Measurements from ENCODE around the gene OR6B2.

The OR6B2 gene

DNA sequence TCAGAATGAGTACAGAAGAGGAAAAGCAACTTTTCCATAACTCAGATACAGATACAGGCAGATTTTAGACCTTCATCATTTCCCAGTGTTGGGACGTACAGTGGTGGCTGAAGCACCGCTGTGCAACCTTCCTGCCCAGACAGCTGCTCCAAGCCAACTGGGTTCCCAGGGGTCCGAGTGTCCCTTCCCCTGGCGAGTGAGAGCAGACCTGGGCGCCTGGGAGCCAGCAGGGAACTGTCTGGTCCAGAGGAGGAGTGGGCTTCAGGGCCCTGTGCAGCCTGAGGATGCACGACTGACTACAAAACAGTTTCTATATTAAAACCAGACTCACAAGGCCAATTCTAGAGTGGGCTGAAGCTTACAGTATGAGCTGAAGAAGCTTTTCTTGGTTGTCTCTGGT, 11.1 kb upstream of the OR6B2 start:
- H3K4me3 ChIP-seq (ENCODE audit: low read depth, low read length), result no peak overlapping the region
- TF ChIP-seq, protein P1, sequence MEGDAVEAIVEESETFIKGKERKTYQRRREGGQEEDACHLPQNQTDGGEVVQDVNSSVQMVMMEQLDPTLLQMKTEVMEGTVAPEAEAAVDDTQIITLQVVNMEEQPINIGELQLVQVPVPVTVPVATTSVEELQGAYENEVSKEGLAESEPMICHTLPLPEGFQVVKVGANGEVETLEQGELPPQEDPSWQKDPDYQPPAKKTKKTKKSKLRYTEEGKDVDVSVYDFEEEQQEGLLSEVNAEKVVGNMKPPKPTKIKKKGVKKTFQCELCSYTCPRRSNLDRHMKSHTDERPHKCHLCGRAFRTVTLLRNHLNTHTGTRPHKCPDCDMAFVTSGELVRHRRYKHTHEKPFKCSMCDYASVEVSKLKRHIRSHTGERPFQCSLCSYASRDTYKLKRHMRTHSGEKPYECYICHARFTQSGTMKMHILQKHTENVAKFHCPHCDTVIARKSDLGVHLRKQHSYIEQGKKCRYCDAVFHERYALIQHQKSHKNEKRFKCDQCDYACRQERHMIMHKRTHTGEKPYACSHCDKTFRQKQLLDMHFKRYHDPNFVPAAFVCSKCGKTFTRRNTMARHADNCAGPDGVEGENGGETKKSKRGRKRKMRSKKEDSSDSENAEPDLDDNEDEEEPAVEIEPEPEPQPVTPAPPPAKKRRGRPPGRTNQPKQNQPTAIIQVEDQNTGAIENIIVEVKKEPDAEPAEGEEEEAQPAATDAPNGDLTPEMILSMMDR (IDR thresholded peaks at IDR 0.05; ENCODE audit: low read depth, low read length), result no peak

DNA sequence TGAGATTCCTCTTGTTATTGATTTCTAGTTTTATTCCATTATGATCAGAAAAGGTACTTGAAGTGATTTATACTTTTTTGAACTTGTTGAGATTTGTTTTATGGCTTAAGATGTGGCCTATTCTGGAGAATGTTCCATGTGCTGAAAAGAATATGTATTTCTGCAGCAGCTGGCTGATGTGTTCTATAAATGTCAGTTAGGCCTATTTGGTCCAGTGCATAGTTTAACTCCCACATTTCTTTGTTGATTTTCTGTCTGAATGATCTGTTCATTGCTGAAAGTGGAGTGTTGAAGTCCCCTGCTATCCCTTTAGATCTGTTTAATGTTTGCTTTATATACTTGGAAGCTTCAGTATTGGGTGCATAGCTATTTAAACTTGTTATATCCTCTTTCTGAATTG, 7.1 kb upstream of the OR6B2 start:
- H3K4me3 ChIP-seq (ENCODE audit: low read depth, low read length), result no peak overlapping the region
- TF ChIP-seq, protein P1 (IDR thresholded peaks at IDR 0.05; ENCODE audit: low read depth, low read length), result no peak

DNA sequence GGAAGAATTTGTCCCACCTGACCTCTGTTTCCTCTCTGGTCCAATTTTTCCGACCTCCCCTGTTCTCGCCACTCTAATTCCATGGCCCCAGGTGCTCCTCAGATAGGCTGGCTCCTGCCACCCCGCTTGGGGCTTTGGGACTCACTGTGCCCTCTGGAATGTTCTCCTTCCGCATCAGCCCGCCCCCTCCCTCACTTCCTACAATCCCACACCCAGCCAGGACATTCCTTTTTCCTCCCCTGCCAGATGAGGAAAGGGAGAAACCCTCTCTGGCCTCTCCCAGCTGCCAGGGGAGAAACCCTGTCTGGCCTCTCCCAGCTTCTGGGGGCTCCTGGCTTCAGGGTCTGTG, 3.1 kb upstream of the OR6B2 start:
- TF ChIP-seq, protein P1 (IDR thresholded peaks at IDR 0.05; ENCODE audit: low read depth, low read length), result no peak
- H3K4me3 ChIP-seq (ENCODE audit: low read depth, low read length), result no peak overlapping the region

DNA sequence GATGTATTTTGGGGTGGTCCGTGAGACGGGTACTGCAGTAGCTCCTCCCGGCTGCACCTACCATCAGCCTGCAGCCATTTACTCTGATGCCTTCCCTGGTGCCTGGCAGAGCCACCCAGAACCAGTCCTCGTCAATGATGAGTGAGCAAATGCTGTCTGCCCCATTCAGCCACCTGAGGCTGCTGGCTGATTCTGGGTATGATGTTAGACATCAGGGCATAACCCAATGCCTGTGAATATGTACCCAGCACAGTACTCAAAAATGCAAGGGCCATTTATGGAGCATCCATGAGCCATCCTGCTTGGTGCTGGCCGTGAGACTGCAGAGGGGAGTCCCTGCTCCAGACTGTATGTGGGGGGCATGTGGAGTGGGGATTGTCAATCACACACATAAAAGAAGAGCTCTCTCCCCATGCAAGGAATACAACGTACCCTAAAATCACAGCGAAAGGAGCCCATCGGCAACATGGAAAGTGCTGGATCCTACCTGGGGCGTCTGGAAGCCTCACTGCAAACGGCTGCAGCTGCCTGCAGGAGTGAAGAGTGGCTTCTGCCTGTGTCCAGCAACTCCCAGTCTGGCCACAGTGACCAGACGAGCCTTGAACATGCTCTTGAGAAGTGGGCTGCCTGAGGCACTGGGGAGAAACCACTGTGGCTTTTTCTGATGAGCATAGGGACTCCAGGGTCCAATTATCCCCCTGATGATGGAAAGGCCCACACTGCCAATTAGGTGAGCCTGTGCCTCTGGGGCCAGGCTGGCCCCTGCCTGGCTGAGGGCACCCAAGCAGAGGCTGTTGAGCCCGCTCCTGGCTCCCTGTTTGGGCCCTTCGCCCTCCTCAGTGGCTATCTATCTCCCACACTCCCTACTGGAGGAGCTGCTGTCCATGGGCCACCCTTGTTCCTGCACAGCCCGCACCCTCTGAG, 2.4 kb upstream of the OR6B2 start:
- no peak overlapping the region for H3K4me3 ChIP-seq (ENCODE audit: low read depth, low read length)
- TF ChIP-seq, protein P1 (IDR thresholded peaks at IDR 0.05; ENCODE audit: low read depth, low read length), result no peak

DNA sequence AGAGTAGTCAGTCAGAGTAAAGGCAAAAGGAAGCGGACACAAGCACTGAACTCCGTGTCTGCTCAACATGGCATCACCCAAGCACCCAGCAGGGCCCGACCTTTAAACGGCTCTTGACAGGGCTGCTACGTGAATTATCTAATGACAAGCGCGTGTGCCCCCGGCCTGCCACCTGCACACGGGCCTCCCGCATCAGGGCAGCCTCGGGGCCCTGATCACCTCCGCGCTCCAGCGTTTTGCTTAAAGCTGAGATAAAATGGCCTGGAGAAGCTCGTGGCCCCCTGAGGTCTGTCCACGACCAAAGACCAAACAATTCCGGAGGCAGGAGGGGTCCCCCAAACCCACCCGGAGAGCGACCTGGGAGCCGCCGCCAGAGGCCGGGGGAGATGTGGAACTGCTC, 5.5 kb downstream of the OR6B2 start:
- H3K4me3 ChIP-seq (ENCODE audit: low read depth, low read length), result peak overlapping the region; percentile 95
- TF ChIP-seq, protein P1 (IDR thresholded peaks at IDR 0.05; ENCODE audit: low read depth, low read length), result no peak

DNA sequence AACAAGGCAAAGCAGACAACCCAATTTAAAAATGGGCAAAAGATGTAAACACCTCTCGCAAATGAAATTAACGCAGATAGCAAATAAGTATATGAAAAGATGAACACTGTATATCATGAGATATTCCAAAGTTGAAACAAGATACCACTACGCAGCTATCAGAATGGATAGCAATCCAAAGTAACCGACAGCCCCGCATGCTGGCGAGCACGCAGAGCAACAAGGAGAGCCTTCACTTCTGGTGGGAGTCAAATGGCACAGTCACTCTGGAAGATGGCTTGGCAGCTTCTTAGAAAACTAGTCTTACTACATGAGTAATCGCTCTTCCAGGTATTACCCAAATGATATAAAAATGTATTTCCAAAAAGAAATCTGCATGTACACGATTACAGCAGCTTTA, 6.4 kb downstream of the OR6B2 start:
- TF ChIP-seq, protein P1 (IDR thresholded peaks at IDR 0.05; ENCODE audit: low read depth, low read length), result no peak
- H3K4me3 ChIP-seq (ENCODE audit: low read depth, low read length), result peak overlapping the region; percentile 95; the same call in 1 of the 2 replicates

DNA sequence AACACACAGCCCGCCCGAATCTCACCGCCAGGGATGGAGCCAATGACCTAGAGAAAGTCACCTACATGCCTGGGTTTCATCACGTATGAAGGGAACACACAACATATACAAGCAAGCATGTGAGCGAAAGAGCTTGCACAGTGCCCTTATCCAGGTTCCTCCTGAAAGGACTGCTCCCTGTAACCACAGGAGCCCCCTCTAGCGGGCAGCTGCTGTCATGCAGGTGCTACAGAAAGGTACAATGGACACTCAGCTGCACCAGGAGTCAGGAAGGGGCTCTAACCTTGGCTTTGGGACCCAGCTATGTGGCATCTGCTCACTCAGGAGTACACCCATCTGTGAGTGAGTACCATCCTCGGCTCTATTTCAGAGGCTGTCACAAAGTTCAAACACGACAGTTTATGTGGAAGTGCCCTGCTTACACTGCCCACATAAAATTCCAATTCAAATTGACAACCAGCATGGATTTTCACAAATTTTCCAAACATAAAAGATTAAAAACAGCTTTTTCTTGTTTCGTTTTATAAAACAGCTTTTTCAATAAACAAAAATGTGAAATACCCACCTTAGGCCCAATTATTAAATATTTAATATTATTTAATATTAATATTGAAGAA, 8.6 kb downstream of the OR6B2 start:
- TF ChIP-seq, protein P1 (IDR thresholded peaks at IDR 0.05; ENCODE audit: low read depth, low read length), result peak; percentile 90
- H3K4me3 ChIP-seq (ENCODE audit: low read depth, low read length), result no peak overlapping the region

Data from WI38 (cell line).